Rectal smooth muscle tissue (tissue), 1 donor: ENCODE data around the gene FERMT2.
"Not testable (repeated sequence)": the region's sequence is repeated elsewhere in the genome, so short reads cannot be mapped to it uniquely, and the experiment has no call there.

ENCODE experiments used
- H3K27ac ChIP-seq: one replicate; pipeline ENCODE4 v1.7.0; 2013; ENCODE audit warnings: low read depth, low read length, inconsistent platforms
- H3K27me3 ChIP-seq: one replicate; pipeline ENCODE4 v1.7.0; 2013; ENCODE audit warnings: low read length; ENCODE audit not compliant: control insufficient read depth, insufficient read depth
- H3K36me3 ChIP-seq: one replicate; pipeline ENCODE4 v1.7.0; 2013; ENCODE audit warnings: low read length; ENCODE audit not compliant: control insufficient read depth, insufficient read depth
- H3K4me1 ChIP-seq: one replicate; pipeline ENCODE4 v1.7.0; 2013; ENCODE audit warnings: low read length; ENCODE audit not compliant: control insufficient read depth, insufficient read depth
- H3K4me3 ChIP-seq: one replicate; pipeline ENCODE4 v1.7.0; 2013; ENCODE audit warnings: low read length
- H3K9ac ChIP-seq: one replicate; pipeline ENCODE4 v1.7.0; 2013; ENCODE audit warnings: low read length

FERMT2 gene

DNA sequence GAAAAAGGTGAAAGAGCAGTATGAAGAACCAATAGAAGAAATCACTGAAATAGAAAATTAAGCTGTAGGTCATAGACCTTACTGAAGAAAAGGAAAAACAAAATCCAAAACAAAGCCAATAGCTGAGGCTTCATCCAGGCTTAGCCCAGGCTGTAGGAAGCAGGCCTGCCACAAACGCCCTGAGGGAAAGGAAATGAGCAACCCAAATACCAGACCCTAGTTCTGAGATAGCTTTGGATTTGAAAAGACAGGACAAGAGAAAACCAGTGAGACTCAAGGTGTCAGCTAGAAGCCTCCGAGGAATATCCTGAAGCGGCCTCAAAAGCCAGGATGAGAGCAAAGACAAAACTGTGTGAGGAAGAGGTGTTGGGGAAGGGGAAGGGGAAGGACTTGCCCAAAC lies 79.2 kb downstream of the FERMT2 start:
- Histone ChIP-seq H3K27me3 (no peaks in the 10 kb centered on the region), H3K4me3 (no peak overlapping the region), H3K9ac (no peak overlapping the region), H3K36me3 (peaks cover 22% of the 10 kb centered on the region), H3K4me1 (no peaks in the 10 kb centered on the region), H3K27ac (no peak overlapping the region)

DNA sequence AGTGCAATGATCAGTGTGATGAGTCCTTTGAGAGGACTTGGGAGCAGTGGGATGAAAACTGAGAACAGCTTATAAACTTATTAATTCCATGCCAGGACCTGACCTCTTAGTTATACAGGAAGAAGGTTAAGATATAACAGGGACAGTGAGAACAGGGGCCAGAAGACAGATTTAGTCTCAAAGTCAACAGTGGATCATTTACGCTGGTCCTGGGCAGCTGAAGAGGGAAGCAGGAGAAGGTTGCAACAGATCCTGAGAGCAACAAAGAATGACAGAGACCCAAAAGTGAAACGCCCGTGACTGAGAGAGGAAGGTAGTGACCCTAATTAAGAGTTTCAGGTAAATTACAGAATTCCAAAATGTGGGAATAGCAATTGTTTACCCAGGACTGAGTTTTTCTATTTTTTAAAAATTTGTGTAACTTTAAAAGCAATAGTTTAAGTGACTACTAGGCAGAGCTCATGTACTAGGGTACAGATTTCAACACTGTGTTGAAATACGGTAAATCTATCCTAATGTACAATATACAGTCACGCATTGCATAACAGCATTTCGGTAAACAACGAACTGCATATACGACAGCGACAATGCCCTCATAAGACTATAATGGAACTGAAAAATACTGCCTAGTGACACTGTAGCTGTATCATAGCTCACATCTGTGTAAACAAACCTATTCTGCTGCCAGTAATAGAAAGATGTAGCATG lies 81.8 kb downstream of the FERMT2 start:
- H3K27ac ChIP-seq = no peak overlapping the region
- H3K4me1 ChIP-seq = no peaks in the 10 kb centered on the region
- H3K9ac ChIP-seq = no peak overlapping the region
- H3K36me3 ChIP-seq = peaks cover 22% of the 10 kb centered on the region
- H3K4me3 ChIP-seq = no peak overlapping the region
- no peaks in the 10 kb centered on the region for H3K27me3 ChIP-seq

- H3K36me3 ChIP-seq = peaks cover 14% of the 10 kb centered on the region
- H3K4me3 ChIP-seq, H3K27me3 ChIP-seq, H3K27ac ChIP-seq, H3K9ac ChIP-seq, H3K4me1 ChIP-seq: not testable (repeated sequence)
These were observed 86.0 kb downstream of the FERMT2 start for GRCh38 chr14:52864893-52865292.

DNA sequence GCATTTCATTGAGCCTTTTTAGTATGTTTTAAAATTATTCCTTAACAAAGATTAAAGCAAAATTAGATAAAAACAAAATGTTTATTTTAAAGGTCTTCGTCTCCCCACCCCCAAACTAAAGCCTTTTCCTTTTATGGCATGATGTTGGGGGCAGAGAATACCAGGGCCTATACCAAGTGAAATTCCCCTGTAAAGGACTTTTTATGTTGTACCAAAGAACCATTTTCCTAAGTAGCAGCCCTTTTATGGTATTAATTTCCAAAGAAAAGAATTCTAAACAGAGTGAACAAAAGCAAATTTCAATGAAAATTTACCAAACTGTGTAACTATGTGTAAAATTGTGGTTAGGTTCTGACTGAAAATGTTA lies 87.5 kb downstream of the FERMT2 start:
- peak overlapping the region; percentile 58 for H3K27ac ChIP-seq
- peaks cover 16% of the 10 kb centered on the region for H3K36me3 ChIP-seq

DNA sequence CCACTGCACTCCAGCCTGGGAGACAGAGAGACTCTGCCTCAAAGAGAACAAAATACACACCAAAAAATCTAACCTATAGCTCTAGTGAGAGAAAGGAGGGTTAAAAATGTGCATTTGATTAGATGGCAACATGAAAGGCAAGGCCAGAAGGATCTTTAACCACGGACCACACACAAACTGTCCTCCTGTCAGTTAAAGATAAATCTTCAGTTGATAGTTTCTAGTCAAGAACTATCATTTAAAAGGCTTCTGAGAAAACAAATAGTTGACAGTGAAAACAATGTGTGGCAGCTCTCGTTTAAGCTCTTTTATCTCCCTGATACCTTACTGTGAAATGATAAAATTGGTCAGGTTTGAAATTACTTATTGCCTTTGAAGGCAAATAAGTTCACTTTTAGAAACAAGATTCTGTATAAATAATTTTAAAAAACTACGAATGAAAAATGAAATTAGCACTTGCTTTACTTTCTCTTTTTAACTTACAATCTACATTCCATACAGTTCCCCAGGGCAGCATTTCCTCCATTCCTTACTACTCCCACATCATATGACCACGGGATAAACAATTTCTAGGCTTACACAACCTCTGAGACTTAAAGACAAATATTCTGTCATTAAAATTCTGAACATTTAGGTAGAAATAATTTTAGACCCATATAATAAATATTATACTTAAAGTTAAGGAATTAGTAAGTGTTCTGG lies 88.1 kb downstream of the FERMT2 start:
- no peak overlapping the region for H3K4me3 ChIP-seq
- peaks cover 19% of the 10 kb centered on the region for H3K36me3 ChIP-seq
- H3K9ac ChIP-seq = no peak overlapping the region
- no peak overlapping the region for H3K27ac ChIP-seq
- H3K27me3 ChIP-seq = no peaks in the 10 kb centered on the region
- no peaks in the 10 kb centered on the region for H3K4me1 ChIP-seq

More for the DNA sequence above, 87.5 kb downstream of the FERMT2 start:
- no peaks in the 10 kb centered on the region for H3K27me3 ChIP-seq
- H3K4me3 ChIP-seq = no peak overlapping the region
- H3K9ac ChIP-seq = no peak overlapping the region
- H3K4me1 ChIP-seq = no peaks in the 10 kb centered on the region

- no peak overlapping the region for H3K27ac ChIP-seq
- H3K27me3 ChIP-seq = no peaks in the 10 kb centered on the region
- H3K4me1 ChIP-seq = no peaks in the 10 kb centered on the region
- H3K36me3 ChIP-seq = peaks cover 18% of the 10 kb centered on the region
- H3K9ac ChIP-seq = no peak overlapping the region
- no peak overlapping the region for H3K4me3 ChIP-seq
These were observed 89.4 kb downstream of the FERMT2 start for GRCh38 chr14:52861403-52861802.

DNA sequence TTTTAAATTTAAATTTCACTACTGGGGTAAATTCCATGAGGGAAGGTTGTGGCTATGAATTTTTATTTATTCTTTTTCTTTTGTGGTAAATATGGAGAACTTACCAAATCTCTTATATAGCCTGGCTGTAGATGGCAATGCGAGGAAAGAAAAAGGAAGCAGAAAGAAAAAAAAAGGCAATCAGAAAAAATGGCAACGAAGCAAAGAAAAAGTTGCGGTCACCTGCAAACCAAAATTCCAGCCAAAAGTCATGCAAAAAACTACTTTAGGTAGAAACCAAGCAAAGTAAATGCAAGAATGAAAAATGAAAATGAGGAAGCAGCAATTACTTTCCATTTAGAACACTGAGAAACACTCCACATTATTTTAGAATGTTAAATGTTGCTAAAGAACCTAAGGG lies 89.9 kb downstream of the FERMT2 start:
- Histone ChIP-seq H3K27me3 (no peaks in the 10 kb centered on the region), H3K36me3 (peaks cover 18% of the 10 kb centered on the region), H3K4me1 (no peaks in the 10 kb centered on the region), H3K4me3 (no peak overlapping the region), H3K27ac (no peak overlapping the region), H3K9ac (no peak overlapping the region)

DNA sequence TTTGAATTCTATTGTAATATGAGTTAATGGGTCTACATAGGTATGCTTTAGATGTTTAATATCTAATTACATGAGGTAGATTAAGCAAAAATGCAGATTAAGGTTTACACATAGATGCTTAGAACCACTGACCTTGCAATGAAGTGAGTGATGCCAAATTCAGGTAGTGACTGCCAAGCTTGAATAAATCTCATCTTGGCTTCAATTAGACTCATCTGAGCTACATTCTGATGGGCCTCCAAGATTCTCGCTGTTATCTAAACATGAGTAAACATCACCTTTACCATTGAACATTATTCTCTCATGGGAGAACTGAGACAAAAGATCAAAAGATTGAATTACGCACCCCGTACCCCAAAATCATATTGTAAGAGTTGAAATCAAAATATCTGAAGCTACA lies 90.6 kb downstream of the FERMT2 start:
- no peak overlapping the region for H3K9ac ChIP-seq
- no peaks in the 10 kb centered on the region for H3K4me1 ChIP-seq
- no peaks in the 10 kb centered on the region for H3K27me3 ChIP-seq
- H3K4me3 ChIP-seq = no peak overlapping the region
- no peak overlapping the region for H3K27ac ChIP-seq
- H3K36me3 ChIP-seq = peaks cover 18% of the 10 kb centered on the region

DNA sequence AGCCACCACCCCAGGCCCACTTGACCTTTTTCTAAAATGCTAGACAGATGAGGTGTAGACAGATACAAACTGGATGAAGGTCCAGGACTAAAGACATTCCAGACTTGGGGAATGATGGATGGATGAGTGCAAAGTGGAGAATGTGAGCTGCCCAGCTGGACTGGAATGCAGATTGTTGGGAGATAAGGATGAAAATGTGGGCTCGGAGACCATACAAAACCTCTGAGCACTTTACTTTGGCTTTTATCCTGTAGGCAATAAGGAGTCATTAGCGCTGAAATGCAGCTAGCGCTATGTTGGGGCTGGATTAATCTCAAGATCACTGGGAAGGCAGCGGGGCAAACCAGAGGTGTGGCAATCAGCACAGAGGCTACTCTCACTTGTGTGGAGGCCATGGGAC lies 94.7 kb downstream of the FERMT2 start:
- Histone ChIP-seq H3K4me3 (no peak overlapping the region), H3K27me3 (no peaks in the 10 kb centered on the region), H3K4me1 (no peaks in the 10 kb centered on the region), H3K9ac (no peak overlapping the region), H3K27ac (no peak overlapping the region), H3K36me3 (peaks cover 15% of the 10 kb centered on the region)

GRCh38 chr14:52853522-52853854 lies 97.4 kb downstream of the FERMT2 start:
- no peaks in the 10 kb centered on the region for H3K27me3 ChIP-seq
- H3K4me1 ChIP-seq = no peaks in the 10 kb centered on the region
- peaks cover 7% of the 10 kb centered on the region for H3K36me3 ChIP-seq
- no peak overlapping the region for H3K27ac ChIP-seq
- no peak overlapping the region for H3K4me3 ChIP-seq
- H3K9ac ChIP-seq = no peak overlapping the region

- H3K4me1 ChIP-seq = no peaks in the 10 kb centered on the region
- H3K27ac ChIP-seq = no peak overlapping the region
- peaks cover 4% of the 10 kb centered on the region for H3K36me3 ChIP-seq
- no peak overlapping the region for H3K9ac ChIP-seq
- no peaks in the 10 kb centered on the region for H3K27me3 ChIP-seq
- H3K4me3 ChIP-seq = no peak overlapping the region
These were observed 97.9 kb downstream of the FERMT2 start for GRCh38 chr14:52852810-52853521.

DNA sequence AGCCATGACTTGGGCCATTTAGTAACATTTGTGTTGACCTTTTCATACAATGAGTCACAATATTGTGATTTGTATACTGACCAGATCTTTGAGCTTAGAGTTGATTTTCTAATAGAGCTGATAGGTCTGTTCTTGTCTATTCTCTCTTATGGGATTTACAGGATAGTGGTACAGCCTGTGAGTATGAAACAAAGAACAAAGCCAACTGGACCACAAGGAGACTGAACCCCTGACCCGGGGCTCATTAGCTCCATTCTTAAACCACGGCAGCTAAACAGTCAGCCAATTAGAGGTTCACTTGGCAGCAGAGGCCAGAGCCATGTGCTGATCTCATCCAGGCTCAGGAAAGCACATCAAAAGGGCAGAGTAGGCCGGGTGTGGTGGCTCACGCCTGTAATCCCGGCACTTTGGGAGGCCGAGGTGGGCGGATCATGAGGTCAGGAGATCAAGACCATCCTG lies 100.4 kb downstream of the FERMT2 start:
- H3K27me3 ChIP-seq = no peaks in the 10 kb centered on the region
- no peak overlapping the region for H3K4me3 ChIP-seq
- no peak overlapping the region for H3K27ac ChIP-seq
- H3K36me3 ChIP-seq = no peaks in the 10 kb centered on the region
- H3K9ac ChIP-seq = no peak overlapping the region
- H3K4me1 ChIP-seq = no peaks in the 10 kb centered on the region
